HCT116 (cell line): ENCODE data around the gene SYT7. TPM values are rescaled to one million over a fixed set of nuclear protein-coding genes. Genes with fewer than 3 reads are reported as not detected.

ENCODE experiments used
- ATAC-seq: fragments of 200-7000 bp; cut with Tn5 transposase; 2 replicates; pipeline ENCODE4 v1.9.1; 2020; ENCODE audit warnings: mild to moderate bottlenecking, moderate library complexity
- BruUV-seq: library from RNA; stranded (reverse); fragments of 400-500 nt; replicated peaks from 2 replicates; lab custom pipeline; 2021; lab: Mats Ljungman, UMichigan
- CTCF ChIA-PET: fragments of 300-600 bp; sonication (Branson Sonifier 250); formaldehyde crosslinking; loops from one replicate; lab custom pipeline; 2021; ENCODE audit warnings: antibody characterized with exemption; lab: Charles Lee
- POLR2A ChIA-PET: fragments of 300-600, 350-600 bp; sonication (Branson Sonifier 250); formaldehyde crosslinking; loops from one replicate; lab custom pipeline; 2021; ENCODE audit warnings: antibody characterized with exemption; lab: Charles Lee
- RAD21 ChIA-PET, 2 experiments: fragments of 300-600 bp; sonication (Branson Sonifier 250); formaldehyde crosslinking; loops; one replicate each; lab custom pipeline; 2023; ENCODE audit warnings: low total read pairs in 2 of 2; ENCODE audit not compliant: uncharacterized antibody in 2 of 2, unreplicated experiment in 2 of 2, low non-redundant PET in 1 of 2; lab: Charles Lee
- DNase-seq: peaks from one replicate; pipeline ENCODE4 v3.0.0-alpha.2; 2010; ENCODE audit warnings: low read depth, low spot score
- H2AFZ ChIP-seq: fragments of 200-600 bp; shearing (Covaris generic), sonication (generic); 2 replicates; pipeline ENCODE4 v1.6.1; 2017; ENCODE audit warnings: low read depth, mixed run types, mixed read lengths, antibody characterized with exemption, low read length; ENCODE audit not compliant: poor library complexity, severe bottlenecking
- H3K27ac ChIP-seq: 2 replicates; pipeline ENCODE4 v1.5.1; 2012; ENCODE audit warnings: low read depth, low read length
- H3K27me3 ChIP-seq: fragments of 200-600 bp; sonication (generic); 2 replicates; pipeline ENCODE4 v1.6.1; 2016; ENCODE audit warnings: mixed run types, low read length, mixed read lengths; ENCODE audit not compliant: insufficient read depth
- H3K36me3 ChIP-seq, 2 experiments: fragments of 200-500 bp in 1 of 2; fragments of 200-600 bp in 1 of 2; sonication (Bioruptor generic) in 1 of 2; sonication (generic) in 1 of 2; 2 replicates each; pipeline versions ENCODE4 v1.5.1 to v1.6.1; 2014 to 2016; ENCODE audit warnings: low read length in 2 of 2, inconsistent platforms in 1 of 2, mixed read lengths in 1 of 2, mixed run types in 1 of 2; ENCODE audit not compliant: insufficient read depth in 2 of 2, control insufficient read depth in 1 of 2
- H3K4me1 ChIP-seq, 2 experiments: fragments of 200-600 bp in 1 of 2; sonication (generic) in 1 of 2; 2 replicates each; pipeline versions ENCODE4 v1.5.1 to v1.6.1; 2012 to 2017; ENCODE audit warnings: low read length in 2 of 2, inconsistent platforms in 1 of 2, mild to moderate bottlenecking in 1 of 2, mixed read lengths in 1 of 2, mixed run types in 1 of 2, moderate library complexity in 1 of 2; ENCODE audit not compliant: insufficient read depth in 2 of 2, control insufficient read depth in 1 of 2
- H3K4me2 ChIP-seq: fragments of 200-600 bp; sonication (generic); 2 replicates; pipeline ENCODE4 v1.6.1; 2017; ENCODE audit warnings: mixed run types, low read length, mixed read lengths
- H3K4me3 ChIP-seq, 2 experiments: fragments of 200-600 bp in 1 of 2; sonication (generic) in 1 of 2; replicated peaks in 1 of 2; 2 replicates each; pipeline ENCODE4 v1.5.1; 2011 to 2016; ENCODE audit warnings: low read length in 2 of 2, control low read depth in 1 of 2, low read depth in 1 of 2, mild to moderate bottlenecking in 1 of 2, mixed read lengths in 1 of 2, mixed run types in 1 of 2
- H3K79me2 ChIP-seq: fragments of 200-600 bp; sonication (generic); 2 replicates; pipeline ENCODE4 v1.6.1; 2017; ENCODE audit warnings: mild to moderate bottlenecking, mixed run types, low read length, moderate library complexity, mixed read lengths; ENCODE audit not compliant: insufficient read depth
- H3K9ac ChIP-seq: fragments of 200-600 bp; sonication (generic); 2 replicates; pipeline ENCODE4 v1.6.1; 2016; ENCODE audit warnings: low read length, mixed read lengths
- H3K9me2 ChIP-seq: fragments of 200-600 bp; sonication (generic), shearing (Covaris generic); 2 replicates; pipeline ENCODE4 v1.6.1; 2017; ENCODE audit warnings: mixed run types, mild to moderate bottlenecking, moderate library complexity; ENCODE audit not compliant: insufficient read depth
- H3K9me3 ChIP-seq, 2 experiments: fragments of 200-500 bp in 1 of 2; fragments of 200-600 bp in 1 of 2; sonication (Bioruptor generic) in 1 of 2; sonication (generic) in 1 of 2; 2 replicates each; pipeline ENCODE4 v1.6.1; 2014 to 2017; ENCODE audit warnings: low read length in 2 of 2, mixed read lengths in 2 of 2, inconsistent platforms in 1 of 2, low read depth in 1 of 2, mild to moderate bottlenecking in 1 of 2, mixed run types in 1 of 2, moderate library complexity in 1 of 2; ENCODE audit not compliant: control insufficient read depth in 1 of 2, insufficient read depth in 1 of 2
- H4K20me1 ChIP-seq: fragments of 200-600 bp; sonication (generic), shearing (Covaris generic); 2 replicates; pipeline ENCODE4 v1.6.1; 2017; ENCODE audit warnings: mixed run types, mild to moderate bottlenecking, moderate library complexity; ENCODE audit not compliant: insufficient read depth
- EZH2phosphoT487 ChIP-seq: fragments of 200-600 bp; IDR thresholded peaks from 2 replicates; pipeline ENCODE4 v1.6.1; 2018; ENCODE audit warnings: antibody characterized with exemption, borderline replicate concordance
- FOSL1 ChIP-seq: IDR thresholded peaks from 2 replicates; pipeline ENCODE4 v1.6.1; 2012; ENCODE audit warnings: low read depth
- POLR2A ChIP-seq: IDR thresholded peaks from 2 replicates; pipeline ENCODE4 v1.7.0; 2011; ENCODE audit warnings: borderline replicate concordance; ENCODE audit not compliant: insufficient read depth, insufficient read length; ENCODE audit errors: extremely low read depth
- POLR2AphosphoS5 ChIP-seq: IDR thresholded peaks from 2 replicates; pipeline ENCODE4 v1.6.1; 2011; ENCODE audit warnings: mild to moderate bottlenecking, low read depth, low read length, moderate library complexity
- RAD21 ChIP-seq: IDR thresholded peaks from 2 replicates; pipeline ENCODE4 v1.6.1; 2012; ENCODE audit warnings: low read depth, mild to moderate bottlenecking
- TCF7L2 ChIP-seq: IDR thresholded peaks from 2 replicates; pipeline ENCODE4 v1.7.0; 2011; ENCODE audit warnings: borderline replicate concordance, inconsistent platforms; ENCODE audit not compliant: insufficient read depth, insufficient read length; ENCODE audit errors: extremely low read depth
- intact Hi-C: fragments of 100-400 bp; cut with micrococcal nuclease; formaldehyde crosslinking; loops from 2 replicates; pipeline ENCODE4 v1.10.0; 2022
- total RNA-seq: library from RNA; stranded (reverse); gene quantifications from one replicate; pipeline ENCODE4 v1.2.1, GENCODE V29; 2021; ENCODE audit not compliant: unreplicated experiment
- TF ChIP-seq, protein P1 (sequence below), 3 experiments: fragments of 200-600 bp in 1 of 3; sonication (generic) in 1 of 3; IDR thresholded peaks in 2 of 3; conservative IDR thresholded peaks in 1 of 3; 2 replicates each; pipeline ENCODE4 v1.5.1; 2012 to 2017; ENCODE audit warnings: low read depth in 2 of 3, low read length in 2 of 3, antibody characterized with exemption in 1 of 3, borderline replicate concordance in 1 of 3, control low read depth in 1 of 3, mild to moderate bottlenecking in 1 of 3, mixed read lengths in 1 of 3, mixed run types in 1 of 3, moderate library complexity in 1 of 3; ENCODE audit not compliant: insufficient read depth in 1 of 3
- TF ChIP-seq, protein P2 (sequence below): IDR thresholded peaks from 2 replicates; pipeline ENCODE4 v1.6.1; 2011; ENCODE audit warnings: mild to moderate bottlenecking, low read length, moderate library complexity; ENCODE audit not compliant: insufficient replicate concordance; ENCODE audit errors: extremely low read depth
- TF ChIP-seq, protein P3 (sequence below): IDR thresholded peaks from 2 replicates; pipeline ENCODE4 v1.6.1; 2012

The SYT7 gene
- total RNA-seq, 1 experiment from 2014 or later: 27.4 TPM

DNA sequence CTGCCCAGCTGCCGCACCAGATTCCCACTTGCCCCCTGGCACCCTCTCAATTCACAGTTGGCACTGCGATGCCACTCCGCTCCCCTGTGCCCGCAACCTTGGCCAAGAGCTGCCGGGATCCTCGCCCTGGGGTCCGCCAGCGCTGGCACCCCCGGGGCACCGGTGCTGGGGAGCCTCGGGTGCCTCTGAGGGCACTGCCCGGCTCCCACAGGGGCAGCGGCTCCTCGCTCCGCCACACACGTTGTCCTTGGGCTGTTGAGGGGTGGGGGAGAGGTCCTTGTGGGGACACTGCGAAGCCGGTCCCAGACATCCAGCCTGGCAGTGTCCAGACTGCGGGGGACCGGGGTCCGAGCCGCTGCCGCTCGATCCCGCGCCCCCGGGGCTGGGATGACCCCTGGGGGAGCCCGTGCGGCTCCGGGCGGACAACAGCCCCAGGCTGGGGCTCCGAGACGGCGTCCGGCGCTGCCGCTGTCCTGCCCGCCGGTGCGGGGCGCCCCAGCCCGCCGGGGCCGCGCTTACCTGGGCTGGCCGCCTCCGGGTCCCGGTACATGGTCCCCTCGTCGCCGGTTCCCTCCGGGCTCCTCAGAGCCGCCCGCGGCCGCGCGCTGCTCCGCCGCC is 496 bp downstream of the SYT7 start:
- Histone ChIP-seq H2AFZ (no peak overlapping the region), H3K9me2 (no peaks in the 10 kb centered on the region), H3K79me2 (peaks cover 10% of the 10 kb centered on the region; the same call in 1 of the 2 replicates), H3K27ac (peak overlapping the region; percentile 68; the same call in 1 of the 2 replicates), H4K20me1 (no peaks in the 10 kb centered on the region), H3K27me3 (no peaks in the 10 kb centered on the region), H3K4me2 (peak overlapping the region; percentile 97), H3K4me1 (peaks cover 21 to 37% of the 10 kb centered on the region in 2 experiments; a peak in 3 of 4 replicates), H3K9me3 (no peaks in the 10 kb centered on the region), H3K4me3 (peak overlapping the region; percentile 62 to 82), H3K9ac (peak overlapping the region; percentile 73), H3K36me3 (no peaks in the 10 kb centered on the region)
- DNase-seq (no peak), ATAC-seq (peak; percentile 31)
- CTCF ChIA-PET: no interaction called here
- BruUV-seq: no TSS peak
- RAD21 ChIA-PET: interaction anchor here (0.7 kb wide), 2 partner anchors 48 kb away, joined by 4 to 6 read pairs; no protein-coding TSS in a partner anchor
- no peak for TF ChIP-seq FOSL1
- TF ChIP-seq, protein P1, sequence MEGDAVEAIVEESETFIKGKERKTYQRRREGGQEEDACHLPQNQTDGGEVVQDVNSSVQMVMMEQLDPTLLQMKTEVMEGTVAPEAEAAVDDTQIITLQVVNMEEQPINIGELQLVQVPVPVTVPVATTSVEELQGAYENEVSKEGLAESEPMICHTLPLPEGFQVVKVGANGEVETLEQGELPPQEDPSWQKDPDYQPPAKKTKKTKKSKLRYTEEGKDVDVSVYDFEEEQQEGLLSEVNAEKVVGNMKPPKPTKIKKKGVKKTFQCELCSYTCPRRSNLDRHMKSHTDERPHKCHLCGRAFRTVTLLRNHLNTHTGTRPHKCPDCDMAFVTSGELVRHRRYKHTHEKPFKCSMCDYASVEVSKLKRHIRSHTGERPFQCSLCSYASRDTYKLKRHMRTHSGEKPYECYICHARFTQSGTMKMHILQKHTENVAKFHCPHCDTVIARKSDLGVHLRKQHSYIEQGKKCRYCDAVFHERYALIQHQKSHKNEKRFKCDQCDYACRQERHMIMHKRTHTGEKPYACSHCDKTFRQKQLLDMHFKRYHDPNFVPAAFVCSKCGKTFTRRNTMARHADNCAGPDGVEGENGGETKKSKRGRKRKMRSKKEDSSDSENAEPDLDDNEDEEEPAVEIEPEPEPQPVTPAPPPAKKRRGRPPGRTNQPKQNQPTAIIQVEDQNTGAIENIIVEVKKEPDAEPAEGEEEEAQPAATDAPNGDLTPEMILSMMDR (IDR thresholded peaks at IDR 0.05 in 2 of 3, conservative IDR thresholded peaks at IDR 0.05 in 1 of 3; ENCODE audit: borderline replicate concordance in 1 of 3, insufficient read depth in 1 of 3, low read depth in 2 of 3, low read length in 2 of 3): 0 out of 6 replicates have a peak, but pooled peaks of 1 of the 3 experiments have one; percentile 21
- TF ChIP-seq POLR2A: no peak
- POLR2A ChIA-PET: no interaction called here
- intact Hi-C loops: loop anchor here (2.0 kb wide), 1 partner anchor 48 kb away; no protein-coding TSS in a partner anchor

DNA sequence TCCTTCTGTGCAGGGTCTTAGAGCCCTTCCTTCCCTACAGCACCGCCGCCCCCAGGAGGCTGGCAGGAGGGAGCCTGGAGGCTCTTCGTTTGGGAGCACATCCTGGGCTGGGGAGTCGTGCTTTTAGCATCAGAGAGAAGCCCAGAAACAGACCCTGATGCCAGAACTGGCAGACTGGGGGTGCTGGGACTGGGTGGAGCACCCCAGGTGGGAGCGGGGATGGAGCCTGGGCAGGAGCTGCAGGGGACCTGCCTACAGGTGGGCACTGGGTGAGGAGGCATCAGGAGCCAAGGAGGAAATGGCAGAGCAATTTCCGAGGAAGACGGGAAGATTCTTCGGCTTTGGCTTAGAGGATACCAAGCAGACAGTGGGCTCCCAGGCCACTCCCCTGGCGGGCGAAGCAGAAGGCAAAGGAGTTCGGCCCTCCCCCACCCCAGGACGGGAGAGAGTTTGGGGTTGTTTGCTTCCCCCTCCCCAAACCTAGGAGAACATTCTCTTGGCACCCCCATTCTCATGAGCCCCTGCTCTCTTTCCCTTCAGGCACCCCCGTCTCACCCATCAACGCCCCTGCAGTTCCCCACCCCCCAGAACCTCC is 1.1 kb downstream of the SYT7 start:
- no peak for ATAC-seq
- TSS peak; percentile 38 for BruUV-seq

More for the DNA sequence above, 1.1 kb downstream of the SYT7 start:
- peak overlapping the region; percentile 97 for H3K4me2 ChIP-seq
- H3K27ac ChIP-seq: peak overlapping the region; percentile 68; the same call in 1 of the 2 replicates
- no peak for DNase-seq
- H2AFZ ChIP-seq: no peak overlapping the region
- no peaks in the 10 kb centered on the region for H3K27me3 ChIP-seq
- H3K4me3 ChIP-seq: peak overlapping the region; percentile 62 to 82
- no peaks in the 10 kb centered on the region for H3K9me2 ChIP-seq
- H3K36me3 ChIP-seq: no peaks in the 10 kb centered on the region
- no peaks in the 10 kb centered on the region for H4K20me1 ChIP-seq
- ChIA-PET POLR2A (no interaction called here), RAD21 (interaction anchor here (0.7 kb wide), 2 partner anchors 49 kb away, joined by 4 to 6 read pairs; no protein-coding TSS in a partner anchor), CTCF (interaction anchor here (0.6 kb wide), 1 partner anchor 58 kb away, joined by 3 read pairs; no protein-coding TSS in a partner anchor)
- intact Hi-C loops: loop anchor here (2.0 kb wide), 1 partner anchor 49 kb away; no protein-coding TSS in a partner anchor
- TF ChIP-seq RAD21 (no peak), TCF7L2 (no peak), POLR2AphosphoS5 (no peak), EZH2phosphoT487 (no peak)
- TF ChIP-seq, protein P2, sequence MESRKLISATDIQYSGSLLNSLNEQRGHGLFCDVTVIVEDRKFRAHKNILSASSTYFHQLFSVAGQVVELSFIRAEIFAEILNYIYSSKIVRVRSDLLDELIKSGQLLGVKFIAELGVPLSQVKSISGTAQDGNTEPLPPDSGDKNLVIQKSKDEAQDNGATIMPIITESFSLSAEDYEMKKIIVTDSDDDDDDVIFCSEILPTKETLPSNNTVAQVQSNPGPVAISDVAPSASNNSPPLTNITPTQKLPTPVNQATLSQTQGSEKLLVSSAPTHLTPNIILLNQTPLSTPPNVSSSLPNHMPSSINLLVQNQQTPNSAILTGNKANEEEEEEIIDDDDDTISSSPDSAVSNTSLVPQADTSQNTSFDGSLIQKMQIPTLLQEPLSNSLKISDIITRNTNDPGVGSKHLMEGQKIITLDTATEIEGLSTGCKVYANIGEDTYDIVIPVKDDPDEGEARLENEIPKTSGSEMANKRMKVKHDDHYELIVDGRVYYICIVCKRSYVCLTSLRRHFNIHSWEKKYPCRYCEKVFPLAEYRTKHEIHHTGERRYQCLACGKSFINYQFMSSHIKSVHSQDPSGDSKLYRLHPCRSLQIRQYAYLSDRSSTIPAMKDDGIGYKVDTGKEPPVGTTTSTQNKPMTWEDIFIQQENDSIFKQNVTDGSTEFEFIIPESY: no peak
- TF ChIP-seq, protein P3, sequence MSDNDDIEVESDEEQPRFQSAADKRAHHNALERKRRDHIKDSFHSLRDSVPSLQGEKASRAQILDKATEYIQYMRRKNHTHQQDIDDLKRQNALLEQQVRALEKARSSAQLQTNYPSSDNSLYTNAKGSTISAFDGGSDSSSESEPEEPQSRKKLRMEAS: no peak
- peaks cover 10% of the 10 kb centered on the region; the same call in 1 of the 2 replicates for H3K79me2 ChIP-seq
- H3K9ac ChIP-seq: peak overlapping the region; percentile 73
- H3K9me3 ChIP-seq: no peaks in the 10 kb centered on the region
- peaks cover 19 to 31% of the 10 kb centered on the region in 2 experiments; a peak in 3 of 4 replicates for H3K4me1 ChIP-seq
